NB4 (cell line): ENCODE data around the gene FIG4.

Experiments
- CTCF ChIP-seq: IDR thresholded peaks from one replicate; pipeline ENCODE4 v1.5.1; 2012; ENCODE audit warnings: low read depth, low read length
- MAX ChIP-seq: IDR thresholded peaks from 2 replicates; pipeline ENCODE4 v1.6.1; 2011; ENCODE audit warnings: low read depth, low read length
- POLR2A ChIP-seq: IDR thresholded peaks from 2 replicates; pipeline ENCODE4 v1.6.1; 2011; ENCODE audit warnings: mild to moderate bottlenecking; ENCODE audit not compliant: insufficient read length; ENCODE audit errors: extremely low read depth

DNA sequence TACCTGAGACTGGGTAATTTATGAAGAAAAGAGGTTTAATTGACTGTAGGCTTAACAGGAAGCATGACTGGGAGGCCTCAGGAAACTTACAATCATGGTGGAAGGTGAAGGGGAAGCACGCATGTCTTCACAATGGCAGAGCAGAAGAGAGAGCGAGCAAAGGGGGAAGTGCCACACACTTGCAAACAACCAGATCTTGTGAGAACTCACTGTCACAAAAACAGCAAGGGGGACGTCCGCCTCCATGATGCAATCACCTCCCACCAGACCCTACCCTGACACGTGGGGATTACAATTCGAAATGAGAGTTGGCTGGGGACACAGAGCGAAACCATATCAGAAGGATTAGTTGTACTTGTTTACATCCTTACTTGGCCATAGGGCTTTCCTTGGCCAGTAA, 49.7 kb downstream of the FIG4 start:
- TF ChIP-seq CTCF = no peak
- no peak for TF ChIP-seq POLR2A
- no peak for TF ChIP-seq MAX
